ENCODE results near the gene ERICH2.

Gene ERICH2

GRCh38 chr2:170816504-170817092, 46.4 kb downstream of the ERICH2 start, which contains the start of gene GAD1 (continued):
- TF ChIP-seq ZNF596 (tag by site-specific recombination; IDR thresholded peaks at IDR 0.05) = peak; percentile 91
- no peak for TF ChIP-seq ZFP41 (tag by site-specific recombination; IDR thresholded peaks at IDR 0.05; ENCODE audit: borderline replicate concordance)
- no peak for TF ChIP-seq ZBTB1 (tag by site-specific recombination; IDR thresholded peaks at IDR 0.05)
- TF ChIP-seq INSM2 (tag by site-specific recombination; IDR thresholded peaks at IDR 0.05) = no peak
- no peak for TF ChIP-seq ZNF548 (tag by site-specific recombination; IDR thresholded peaks at IDR 0.05)
- no peak for TF ChIP-seq ZNF664 (tag by site-specific recombination; IDR thresholded peaks at IDR 0.05)
- no peak for TF ChIP-seq RBAK (tag by site-specific recombination; IDR thresholded peaks at IDR 0.05)
- no peak for TF ChIP-seq ZNF202 (tag by site-specific recombination; IDR thresholded peaks at IDR 0.05; ENCODE audit: borderline replicate concordance)
- TF ChIP-seq ZSCAN4 (tag by site-specific recombination; IDR thresholded peaks at IDR 0.05) = no peak
- TF ChIP-seq ZNF654 (tag by site-specific recombination; IDR thresholded peaks at IDR 0.05; ENCODE audit: low read depth) = no peak
- TF ChIP-seq ZNF558 (tag by site-specific recombination; IDR thresholded peaks at IDR 0.05) = no peak
- no peak for TF ChIP-seq ZNF26 (tag by site-specific recombination; IDR thresholded peaks at IDR 0.05)
- no peak for TF ChIP-seq ZNF354C (tag by site-specific recombination; IDR thresholded peaks at IDR 0.05; ENCODE audit: borderline replicate concordance, low read depth)
- TF ChIP-seq OVOL3 (tag by site-specific recombination; IDR thresholded peaks at IDR 0.05) = no peak
- TF ChIP-seq YY1 (tag by site-specific recombination; IDR thresholded peaks at IDR 0.05) = no peak
- no peak for TF ChIP-seq ZNF211 (tag by site-specific recombination; IDR thresholded peaks at IDR 0.05; ENCODE audit: low read depth)
- TF ChIP-seq ZNF146 (tag by site-specific recombination; IDR thresholded peaks at IDR 0.05) = no peak
- TF ChIP-seq ZNF521 (tag by site-specific recombination; IDR thresholded peaks at IDR 0.05) = no peak
- no peak for TF ChIP-seq ZBTB21 (tag by site-specific recombination; IDR thresholded peaks at IDR 0.05)
- TF ChIP-seq ZSCAN18 (tag by site-specific recombination; IDR thresholded peaks at IDR 0.05) = no peak
- no peak for TF ChIP-seq ZNF830 (tag by site-specific recombination; IDR thresholded peaks at IDR 0.05; ENCODE audit: low read depth)
- TF ChIP-seq TSHZ1 (tag by site-specific recombination; IDR thresholded peaks at IDR 0.05; ENCODE audit: borderline replicate concordance) = no peak
- TF ChIP-seq ZFP3 (tag by site-specific recombination; IDR thresholded peaks at IDR 0.05; ENCODE audit: low read depth) = no peak
- no peak for TF ChIP-seq ZNF692 (tag by site-specific recombination; IDR thresholded peaks at IDR 0.05)
- TF ChIP-seq ZNF221 (tag by site-specific recombination; IDR thresholded peaks at IDR 0.05; ENCODE audit: borderline replicate concordance) = no peak
- no peak for TF ChIP-seq ZNF747 (tag by site-specific recombination; IDR thresholded peaks at IDR 0.05)
- TF ChIP-seq ZNF157 (tag by site-specific recombination; IDR thresholded peaks at IDR 0.05) = no peak
- TF ChIP-seq ZBTB49 (tag by site-specific recombination; IDR thresholded peaks at IDR 0.05; ENCODE audit: low read depth) = no peak

All from HEK293 (cell line).